GM20000 (cell line): ENCODE results near the gene RAB22A.
A peak's percentile ranks its signal among the peaks of the same experiment; 100 is the strongest.

Source experiments
- DNase-seq: peaks from one replicate; pipeline ENCODE4 v3.0.0; 2012; ENCODE audit warnings: low spot score
- TF ChIP-seq, protein P1 (sequence below): IDR thresholded peaks from 2 replicates; pipeline ENCODE4 v1.5.1; 2012; ENCODE audit warnings: mild to moderate bottlenecking, control low read depth; ENCODE audit errors: extremely low read depth, missing control alignments

Gene RAB22A, protein sequence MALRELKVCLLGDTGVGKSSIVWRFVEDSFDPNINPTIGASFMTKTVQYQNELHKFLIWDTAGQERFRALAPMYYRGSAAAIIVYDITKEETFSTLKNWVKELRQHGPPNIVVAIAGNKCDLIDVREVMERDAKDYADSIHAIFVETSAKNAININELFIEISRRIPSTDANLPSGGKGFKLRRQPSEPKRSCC

DNA sequence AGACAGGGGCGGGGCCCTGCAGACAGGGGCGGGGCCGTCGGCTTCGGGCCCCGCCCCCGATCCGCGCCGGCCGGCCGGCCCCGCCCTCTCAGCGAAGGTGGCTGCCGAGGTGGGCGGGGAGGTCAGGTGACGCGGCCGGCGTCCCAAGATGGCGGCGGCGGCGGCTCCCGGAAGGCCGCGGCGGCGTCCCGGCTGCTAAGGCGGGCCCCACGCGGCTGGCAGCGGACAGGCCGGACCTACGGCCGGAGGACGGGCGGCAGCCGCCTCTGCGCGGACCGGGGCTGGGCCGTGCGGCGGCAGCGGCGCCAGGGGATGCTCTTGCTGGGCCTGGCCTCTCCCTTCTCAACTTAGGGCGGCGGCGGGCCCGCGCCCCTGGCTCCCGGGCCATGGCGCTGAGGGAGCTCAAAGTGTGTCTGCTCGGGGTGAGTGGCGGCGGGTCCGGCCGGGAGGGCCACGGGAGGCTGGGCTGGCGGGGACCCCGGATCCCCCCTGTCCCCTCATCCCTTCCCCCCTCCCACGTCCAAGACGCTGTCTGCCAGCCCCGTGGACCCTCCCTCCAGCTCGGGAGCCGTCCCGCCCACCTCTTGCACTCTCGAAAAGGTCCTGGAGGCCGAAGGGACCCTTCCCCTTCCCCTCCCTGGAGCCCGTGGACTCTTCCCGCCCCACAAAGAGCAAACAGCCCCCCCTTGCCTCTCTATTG lies at the start of gene RAB22A:
Gene RAB22A, plus strand, starts transcription at position 125 of the 700 bp plus-strand sequence. Its CDS starts 262 bp downstream, at position 387.
- TF ChIP-seq, protein P1, sequence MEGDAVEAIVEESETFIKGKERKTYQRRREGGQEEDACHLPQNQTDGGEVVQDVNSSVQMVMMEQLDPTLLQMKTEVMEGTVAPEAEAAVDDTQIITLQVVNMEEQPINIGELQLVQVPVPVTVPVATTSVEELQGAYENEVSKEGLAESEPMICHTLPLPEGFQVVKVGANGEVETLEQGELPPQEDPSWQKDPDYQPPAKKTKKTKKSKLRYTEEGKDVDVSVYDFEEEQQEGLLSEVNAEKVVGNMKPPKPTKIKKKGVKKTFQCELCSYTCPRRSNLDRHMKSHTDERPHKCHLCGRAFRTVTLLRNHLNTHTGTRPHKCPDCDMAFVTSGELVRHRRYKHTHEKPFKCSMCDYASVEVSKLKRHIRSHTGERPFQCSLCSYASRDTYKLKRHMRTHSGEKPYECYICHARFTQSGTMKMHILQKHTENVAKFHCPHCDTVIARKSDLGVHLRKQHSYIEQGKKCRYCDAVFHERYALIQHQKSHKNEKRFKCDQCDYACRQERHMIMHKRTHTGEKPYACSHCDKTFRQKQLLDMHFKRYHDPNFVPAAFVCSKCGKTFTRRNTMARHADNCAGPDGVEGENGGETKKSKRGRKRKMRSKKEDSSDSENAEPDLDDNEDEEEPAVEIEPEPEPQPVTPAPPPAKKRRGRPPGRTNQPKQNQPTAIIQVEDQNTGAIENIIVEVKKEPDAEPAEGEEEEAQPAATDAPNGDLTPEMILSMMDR, result no peak
- peak; percentile 98 for DNase-seq

DNA sequence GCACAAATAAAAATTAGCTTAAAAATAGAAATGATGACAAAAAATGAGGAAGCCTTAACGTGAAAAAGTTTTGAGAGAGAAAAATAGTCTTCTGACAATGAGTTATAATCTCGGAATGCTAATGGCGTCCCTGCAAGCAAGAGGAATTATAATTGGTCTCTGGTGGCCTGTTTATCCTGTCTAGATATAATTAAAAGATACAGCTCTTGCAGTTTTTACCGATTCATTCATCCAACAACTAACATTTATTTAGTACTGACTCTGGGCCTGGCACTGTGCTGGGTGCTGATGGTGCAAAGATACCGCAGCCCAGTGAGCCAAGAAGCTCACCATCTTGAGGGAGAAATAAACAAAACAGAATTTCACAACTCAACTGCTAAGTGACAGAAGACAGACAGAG lies 49.5 kb upstream of the RAB22A start:
- TF ChIP-seq, protein P1, result no peak

DNA sequence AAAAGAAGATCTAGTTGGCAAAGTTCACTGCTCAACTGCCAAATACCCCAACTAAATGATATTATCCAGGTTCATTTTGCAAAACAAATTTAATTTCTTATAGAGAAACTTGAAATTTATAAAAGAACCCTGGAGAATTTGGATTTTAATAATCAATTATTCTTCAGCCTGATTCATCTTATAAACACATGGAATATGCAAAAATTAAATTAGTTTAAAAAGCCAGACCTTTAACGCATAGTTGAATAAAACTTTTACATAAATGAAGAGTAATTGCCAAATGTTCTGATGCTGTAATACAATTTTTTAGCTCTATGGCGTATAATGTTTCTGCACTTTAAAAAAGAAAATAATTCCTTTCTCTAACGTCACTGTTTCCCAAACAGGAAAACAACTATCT lies 47.9 kb upstream of the RAB22A start:
- TF ChIP-seq, protein P1, result no peak
- no peak for DNase-seq

More for the DNA sequence above, 49.5 kb upstream of the RAB22A start:
- DNase-seq, result no peak

DNA sequence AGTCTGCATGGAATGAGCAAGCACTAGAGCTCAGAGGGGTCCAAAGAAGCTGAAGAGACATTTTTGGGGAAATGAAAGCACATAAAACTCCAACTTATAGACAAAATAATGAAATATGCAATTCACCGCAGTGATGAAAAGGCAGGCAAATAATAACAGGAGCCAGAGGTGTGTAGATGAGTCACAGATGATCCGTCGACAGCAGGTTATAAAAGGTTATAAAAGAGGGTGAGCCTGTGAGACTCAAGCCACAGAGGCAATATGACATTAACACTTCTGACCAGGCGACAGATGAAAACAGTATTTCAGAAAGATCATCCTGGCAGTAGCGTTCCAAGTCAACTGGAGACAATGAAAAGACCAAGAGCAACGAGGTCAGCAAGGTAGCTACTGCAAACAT lies 45.2 kb upstream of the RAB22A start:
- TF ChIP-seq, protein P1, result no peak
- no peak for DNase-seq

DNA sequence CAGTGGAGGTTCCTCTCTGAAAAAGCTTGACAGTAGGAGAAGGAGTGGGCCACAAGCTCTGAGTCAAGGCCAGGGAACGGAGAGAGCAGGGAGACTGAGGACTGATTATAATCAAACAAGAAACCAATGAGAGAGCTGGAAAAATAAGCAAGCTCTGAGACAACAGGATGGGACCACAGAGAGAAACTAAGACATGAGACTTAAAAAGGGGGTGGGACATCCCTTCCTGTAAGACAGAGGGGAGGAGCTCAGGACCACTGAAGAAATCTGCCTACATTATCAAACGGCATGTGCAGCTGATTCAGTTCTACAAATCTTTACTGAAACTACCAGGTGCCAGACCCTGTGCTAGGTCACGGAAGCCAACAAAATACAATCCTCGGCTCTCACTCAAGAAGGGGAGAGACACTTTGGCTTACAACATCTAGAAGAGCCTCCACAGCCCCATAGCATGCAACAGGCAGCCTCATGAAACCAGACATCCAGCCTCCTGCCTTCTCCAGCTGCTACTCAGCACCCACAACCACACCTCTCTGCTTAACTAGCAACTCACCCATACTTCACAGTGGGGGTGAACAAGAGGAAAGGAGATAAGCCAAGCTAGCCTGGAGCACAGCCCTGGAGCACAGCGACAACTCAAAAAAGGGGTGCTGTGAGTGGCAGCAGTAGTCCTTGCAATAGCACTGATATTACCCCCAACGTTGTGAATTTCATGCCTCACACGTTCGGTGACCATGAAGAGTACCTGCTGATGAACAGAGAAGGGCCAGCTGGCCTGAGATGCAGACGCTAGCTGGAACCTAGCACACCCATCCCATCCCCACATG lies 41.9 kb upstream of the RAB22A start:
- no peak for DNase-seq
- TF ChIP-seq, protein P1, result no peak

DNA sequence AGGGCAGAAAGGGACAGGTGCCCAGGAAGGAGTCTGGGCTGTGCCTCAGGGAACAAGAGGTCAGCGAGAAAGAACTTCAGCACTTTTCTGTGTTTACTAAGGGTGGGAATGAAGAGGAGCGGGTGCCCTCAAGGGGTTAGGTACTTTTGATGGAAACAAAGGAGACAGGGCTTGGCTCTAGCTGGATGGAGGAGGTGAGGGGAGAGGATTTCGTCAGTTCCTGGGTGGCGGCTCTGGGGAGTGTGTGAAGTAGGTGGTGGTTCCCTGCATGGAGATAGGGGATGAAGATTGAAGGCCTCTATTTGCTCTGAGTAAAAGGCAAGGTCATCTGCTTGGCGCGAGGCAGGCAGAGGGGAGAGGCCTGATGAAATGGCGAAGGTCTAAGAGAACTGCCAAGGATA lies 41.1 kb upstream of the RAB22A start:
- TF ChIP-seq, protein P1, result no peak
- DNase-seq, result no peak
